Choroid plexus epithelial cell (primary cell): Measurements from ENCODE around the gene LRFN4.
A peak's percentile ranks its signal among the peaks of the same experiment; 100 is the strongest.

Source experiments
- DNase-seq: peaks from one replicate; pipeline ENCODE4 v3.0.0-alpha.2; 2010; ENCODE audit warnings: low read depth
- H3K4me3 ChIP-seq: 2 replicates; pipeline ENCODE4 v1.5.1; 2011; ENCODE audit warnings: low read depth, mild to moderate bottlenecking, control low read depth, low read length, moderate library complexity
- TF ChIP-seq, protein P1 (sequence below): conservative IDR thresholded peaks from 2 replicates; pipeline ENCODE4 v1.5.1; 2011; ENCODE audit warnings: low read depth, mild to moderate bottlenecking, control low read depth, inconsistent platforms, low read length, moderate library complexity

Gene LRFN4

DNA sequence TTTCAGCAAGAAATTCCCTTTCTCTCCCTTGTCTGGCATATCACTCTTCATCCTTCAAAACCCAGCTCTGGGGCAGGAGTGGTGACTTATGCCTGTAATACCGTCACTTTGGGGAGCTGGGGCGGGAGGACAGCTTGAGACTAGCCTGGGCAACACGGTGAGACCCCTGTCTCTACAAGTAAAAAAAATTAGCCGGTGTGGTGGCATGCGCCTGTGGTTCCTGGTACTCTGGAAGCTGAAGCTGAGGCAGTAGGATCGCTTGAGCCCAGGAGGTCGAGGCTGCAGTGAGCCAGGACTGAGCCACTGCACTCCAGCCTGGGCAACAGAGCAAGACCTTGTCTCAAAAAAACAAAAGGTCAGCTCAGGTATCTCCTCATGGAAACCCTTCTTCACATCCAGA, 15.0 kb upstream of the LRFN4 start:
- TF ChIP-seq, protein P1, sequence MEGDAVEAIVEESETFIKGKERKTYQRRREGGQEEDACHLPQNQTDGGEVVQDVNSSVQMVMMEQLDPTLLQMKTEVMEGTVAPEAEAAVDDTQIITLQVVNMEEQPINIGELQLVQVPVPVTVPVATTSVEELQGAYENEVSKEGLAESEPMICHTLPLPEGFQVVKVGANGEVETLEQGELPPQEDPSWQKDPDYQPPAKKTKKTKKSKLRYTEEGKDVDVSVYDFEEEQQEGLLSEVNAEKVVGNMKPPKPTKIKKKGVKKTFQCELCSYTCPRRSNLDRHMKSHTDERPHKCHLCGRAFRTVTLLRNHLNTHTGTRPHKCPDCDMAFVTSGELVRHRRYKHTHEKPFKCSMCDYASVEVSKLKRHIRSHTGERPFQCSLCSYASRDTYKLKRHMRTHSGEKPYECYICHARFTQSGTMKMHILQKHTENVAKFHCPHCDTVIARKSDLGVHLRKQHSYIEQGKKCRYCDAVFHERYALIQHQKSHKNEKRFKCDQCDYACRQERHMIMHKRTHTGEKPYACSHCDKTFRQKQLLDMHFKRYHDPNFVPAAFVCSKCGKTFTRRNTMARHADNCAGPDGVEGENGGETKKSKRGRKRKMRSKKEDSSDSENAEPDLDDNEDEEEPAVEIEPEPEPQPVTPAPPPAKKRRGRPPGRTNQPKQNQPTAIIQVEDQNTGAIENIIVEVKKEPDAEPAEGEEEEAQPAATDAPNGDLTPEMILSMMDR = no peak
- DNase-seq = peak; percentile 5
- H3K4me3 ChIP-seq = peak overlapping the region; percentile 96

DNA sequence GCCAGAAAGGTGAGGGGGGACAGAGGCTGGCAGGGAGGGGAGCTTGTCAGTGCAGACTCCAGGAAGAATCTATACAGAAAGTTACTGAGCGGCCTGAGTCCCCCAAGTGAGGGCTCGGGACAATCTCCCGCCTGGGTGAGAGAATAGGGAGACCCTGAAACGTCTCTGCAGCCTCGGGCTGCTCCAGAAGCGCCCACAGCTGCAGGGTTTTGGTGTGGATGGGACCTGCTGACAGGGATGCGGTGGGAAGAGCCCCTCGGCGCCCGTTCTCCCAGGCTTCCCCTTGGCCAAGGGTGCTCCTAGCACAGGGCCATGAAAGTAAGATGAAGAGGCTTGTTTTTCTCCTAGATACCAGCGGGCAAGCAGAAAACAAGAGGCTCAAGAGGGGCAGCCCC, 14.4 kb upstream of the LRFN4 start:
- TF ChIP-seq, protein P1 = no peak
- peak overlapping the region; percentile 96 for H3K4me3 ChIP-seq
- DNase-seq = no peak

DNA sequence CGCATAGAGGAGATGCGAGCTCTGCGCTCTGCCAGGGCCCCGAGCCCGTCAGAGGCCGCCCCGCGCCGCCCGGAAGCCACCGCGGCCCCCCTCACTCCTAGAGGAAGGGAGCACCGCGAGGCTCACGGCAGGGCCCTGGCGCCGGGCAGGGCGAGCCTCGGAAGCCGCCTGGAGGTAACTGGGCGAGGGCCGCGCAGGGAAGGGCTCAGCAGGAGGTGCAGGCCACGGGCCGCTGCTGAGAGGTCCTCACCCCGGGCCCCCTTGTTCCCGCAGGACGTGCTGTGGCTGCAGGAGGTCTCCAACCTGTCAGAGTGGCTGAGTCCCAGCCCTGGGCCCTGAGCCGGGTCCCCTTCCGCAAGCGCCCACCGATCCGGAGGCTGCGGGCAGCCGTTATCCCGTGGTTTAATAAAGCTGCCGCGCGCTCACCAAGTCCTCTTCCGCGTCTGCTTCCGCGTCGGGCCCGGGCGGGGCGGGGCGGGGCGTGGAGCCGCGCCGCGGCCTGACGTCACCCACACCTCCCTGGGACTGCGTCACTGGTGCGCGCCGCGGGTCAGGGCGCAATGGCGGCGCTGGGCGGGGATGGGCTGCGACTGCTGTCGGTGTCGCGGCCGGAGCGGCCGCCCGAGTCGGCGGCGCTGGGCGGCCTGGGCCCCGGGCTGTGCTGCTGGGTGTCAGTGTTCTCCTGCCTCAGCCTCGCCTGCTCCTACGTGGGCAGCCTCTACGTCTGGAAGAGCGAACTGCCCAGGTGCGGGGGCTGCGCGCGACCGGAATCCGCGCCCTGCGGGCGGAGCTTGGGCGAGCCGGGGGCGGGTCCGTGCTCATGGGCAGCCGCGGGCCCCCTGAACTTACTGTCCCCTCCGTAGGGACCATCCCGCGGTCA, 13.7 kb upstream of the LRFN4 start, which contains the start of gene RCE1:
Gene RCE1 (plus strand): TSS at position 546 of the 880 bp plus-strand sequence. CDS start 15 bp downstream, at position 561.
- peak within 1 kb of the TSS; percentile 96 for H3K4me3 ChIP-seq
- DNase-seq = peak; percentile 91
- TF ChIP-seq, protein P1 = no peak

DNA sequence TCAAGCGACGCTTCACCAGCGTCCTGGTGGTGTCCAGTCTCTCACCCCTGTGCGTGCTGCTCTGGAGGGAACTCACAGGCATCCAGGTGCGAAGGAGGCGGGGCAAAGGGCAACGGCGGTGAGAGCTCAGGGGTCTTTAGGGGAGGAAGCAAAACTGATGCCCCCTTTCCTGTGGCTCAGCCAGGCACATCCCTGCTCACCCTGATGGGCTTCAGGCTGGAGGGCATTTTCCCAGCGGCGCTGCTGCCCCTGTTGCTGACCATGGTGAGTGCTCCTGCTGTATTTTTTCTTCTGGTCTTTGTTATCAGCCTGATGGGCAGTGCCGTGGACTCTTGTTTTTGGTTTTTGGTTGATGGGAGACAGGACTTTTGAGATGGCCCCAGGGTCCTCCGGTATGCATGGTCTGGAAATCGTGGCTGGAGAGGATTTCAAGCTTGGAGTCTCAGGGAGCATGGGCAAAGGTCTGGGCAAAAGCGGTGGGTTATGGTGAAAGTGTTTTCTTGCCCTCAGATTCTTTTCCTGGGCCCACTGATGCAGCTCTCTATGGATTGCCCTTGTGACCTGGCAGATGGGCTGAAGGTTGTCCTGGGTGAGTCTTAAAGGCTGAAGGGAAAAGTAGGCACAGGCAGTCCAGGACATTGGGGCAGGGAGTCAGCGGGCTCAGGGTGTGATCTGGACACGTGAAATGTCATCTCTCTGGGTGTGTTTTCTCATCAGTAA, 12.9 kb upstream of the LRFN4 start:
- TF ChIP-seq, protein P1 = no peak
- peak overlapping the region; percentile 96 for H3K4me3 ChIP-seq
- peak; percentile 35 for DNase-seq

DNA sequence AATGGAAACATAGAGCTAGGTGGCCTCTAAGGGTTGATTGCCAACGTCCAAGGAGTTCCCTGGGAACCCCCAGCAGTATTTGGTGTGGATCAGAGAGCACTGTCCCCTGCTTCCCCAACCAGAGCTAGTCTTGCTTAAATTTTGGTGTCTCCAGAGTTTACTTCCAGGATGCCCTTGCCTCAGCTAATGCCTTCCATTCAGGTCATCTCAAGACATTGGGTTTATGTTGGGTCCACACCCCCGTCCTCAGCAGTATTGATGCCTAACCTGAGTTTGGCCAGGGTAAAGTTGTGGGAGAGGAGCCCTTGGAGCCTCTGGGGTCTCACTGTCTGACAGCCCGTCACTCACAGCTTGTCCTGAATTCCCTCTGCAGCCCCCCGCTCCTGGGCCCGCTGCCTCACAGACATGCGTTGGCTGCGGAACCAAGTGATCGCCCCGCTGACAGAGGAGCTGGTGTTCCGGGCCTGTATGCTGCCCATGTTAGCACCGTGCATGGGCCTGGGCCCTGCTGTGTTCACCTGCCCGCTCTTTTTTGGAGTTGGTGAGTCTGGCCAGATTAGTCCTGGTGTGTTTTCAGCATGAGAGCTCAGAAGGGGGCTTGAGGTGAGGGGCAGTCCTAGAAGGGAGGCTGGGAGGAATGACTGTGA, 12.2 kb upstream of the LRFN4 start:
- DNase-seq = peak; percentile 31
- TF ChIP-seq, protein P1 = no peak
- peak overlapping the region; percentile 96 for H3K4me3 ChIP-seq

DNA sequence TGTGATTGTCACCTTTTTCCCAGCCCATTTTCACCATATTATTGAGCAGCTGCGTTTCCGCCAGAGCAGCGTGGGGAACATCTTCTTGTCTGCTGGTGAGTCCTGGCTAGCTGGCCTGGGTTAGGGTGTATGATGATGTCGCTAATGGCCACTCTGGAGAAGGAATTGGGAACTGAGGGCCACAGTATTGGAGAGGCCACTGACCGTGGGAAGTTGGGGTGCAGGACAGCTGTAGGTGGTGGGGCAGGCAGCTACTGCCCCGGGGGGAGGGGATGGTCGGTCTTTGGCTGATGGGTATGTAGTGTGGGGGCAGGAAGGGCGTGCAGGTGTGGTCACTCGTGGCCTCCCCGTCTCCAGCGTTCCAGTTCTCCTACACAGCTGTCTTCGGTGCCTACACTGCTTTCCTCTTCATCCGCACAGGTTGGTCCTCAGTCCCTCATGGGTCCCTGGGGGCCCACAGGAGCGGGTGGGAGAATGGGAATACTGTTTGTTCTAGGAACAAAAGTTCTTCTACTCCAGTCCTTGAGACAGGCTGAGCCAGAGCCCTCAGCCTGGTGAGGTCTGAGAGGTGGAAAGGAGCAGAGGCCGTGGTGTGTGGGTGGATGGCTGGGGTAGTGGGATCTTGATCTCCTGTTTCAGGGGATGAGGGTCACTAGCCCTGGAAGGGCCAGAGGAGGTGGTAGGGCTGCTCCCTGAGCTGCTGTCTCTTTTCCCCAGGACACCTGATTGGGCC, 11.6 kb upstream of the LRFN4 start:
- peak overlapping the region; percentile 96 for H3K4me3 ChIP-seq
- DNase-seq = peak; percentile 14
- TF ChIP-seq, protein P1 = no peak
